HepG2 (cell line): ENCODE measurements around the gene C4BPA.

ENCODE experiments used
- BATF2 ChIP-seq: sonication (generic); formaldehyde crosslinking; IDR thresholded peaks from 2 replicates; pipeline ENCODE4 v1.8.0; 2022; ENCODE audit warnings: mild to moderate bottlenecking, missing genetic modification reagents, moderate library complexity
- GFI1 ChIP-seq: sonication (generic); formaldehyde crosslinking; IDR thresholded peaks from 2 replicates; pipeline ENCODE4 v1.5.0; 2020; ENCODE audit warnings: missing genetic modification reagents, mild to moderate bottlenecking, borderline replicate concordance
- HMGXB4 ChIP-seq, 2 experiments: sonication (generic) in 1 of 2; formaldehyde crosslinking in 1 of 2; IDR thresholded peaks; 2 replicates each; pipeline versions ENCODE4 v1.4.0 to v1.6.1; 2018 to 2020; ENCODE audit warnings: missing genetic modification reagents in 2 of 2, borderline replicate concordance in 1 of 2, low read depth in 1 of 2, mild to moderate bottlenecking in 1 of 2, missing biosample characterization in 1 of 2
- JUND ChIP-seq: sonication (generic); formaldehyde crosslinking; IDR thresholded peaks from 2 replicates; pipeline ENCODE4 v1.8.0; 2022; ENCODE audit warnings: mild to moderate bottlenecking, missing genetic modification reagents
- MYNN ChIP-seq: sonication (generic); formaldehyde crosslinking; IDR thresholded peaks from 2 replicates; pipeline ENCODE4 v1.4.0; 2020; ENCODE audit warnings: mild to moderate bottlenecking, low read depth, missing genetic modification reagents
- NPAS2 ChIP-seq: sonication (generic); formaldehyde crosslinking; IDR thresholded peaks from 2 replicates; pipeline ENCODE4 v1.8.0; 2022; ENCODE audit warnings: mild to moderate bottlenecking, missing genetic modification reagents, borderline replicate concordance
- NR2C2 ChIP-seq: sonication (generic); formaldehyde crosslinking; IDR thresholded peaks from 2 replicates; pipeline ENCODE4 v1.4.0; 2020; ENCODE audit warnings: missing genetic modification reagents, mild to moderate bottlenecking, moderate library complexity, borderline replicate concordance
- RAD21 ChIP-seq: fragments of 450-650 bp; formaldehyde crosslinking; IDR thresholded peaks from 2 replicates; pipeline ENCODE4 v1.5.0; 2020; ENCODE audit warnings: mild to moderate bottlenecking
- U2AF2 ChIP-seq: fragments of 200-400 bp; formaldehyde crosslinking; IDR thresholded peaks from 2 replicates; pipeline ENCODE4 v1.6.1; 2017; ENCODE audit warnings: low read depth, mild to moderate bottlenecking, low read length
- ZNF788 ChIP-seq: sonication (generic); formaldehyde crosslinking; IDR thresholded peaks from 2 replicates; pipeline ENCODE4 v1.5.0; 2020; ENCODE audit warnings: mild to moderate bottlenecking, missing genetic modification reagents, borderline replicate concordance
- ZNF850 ChIP-seq: sonication (generic); formaldehyde crosslinking; conservative IDR thresholded peaks from 2 replicates; pipeline ENCODE4 v1.9.0; 2021; ENCODE audit warnings: mild to moderate bottlenecking, missing genetic modification reagents

- TF ChIP-seq ZNF788, result no peak
- no peak for TF ChIP-seq NPAS2 (CRISPR knock-in tag)
- no peak for TF ChIP-seq NR2C2 (CRISPR knock-in tag)
- TF ChIP-seq JUND (CRISPR knock-in tag), result no peak
- no peak for TF ChIP-seq U2AF2
- TF ChIP-seq GFI1 (CRISPR knock-in tag), result no peak
- TF ChIP-seq HMGXB4 (CRISPR knock-in tag; IDR thresholded peaks at IDR 0.05; ENCODE audit: borderline replicate concordance in 1 of 2, low read depth in 1 of 2), result no peak
- TF ChIP-seq MYNN (CRISPR knock-in tag), result no peak
- no peak for TF ChIP-seq ZNF850 (CRISPR knock-in tag)
- TF ChIP-seq BATF2 (CRISPR knock-in tag), result no peak
- TF ChIP-seq RAD21 (CRISPR knock-in tag), result no peak
Measured at GRCh38 chr1:207181847-207182246, 77.8 kb downstream of the C4BPA start.
